Motor neuron (in vitro differentiated cells): ENCODE results near the gene ZNF408. TPM values are rescaled to one million over a fixed set of nuclear protein-coding genes. Genes with fewer than 3 reads are reported as not detected.
"Not testable (repeated sequence)": the region's sequence is repeated elsewhere in the genome, so short reads cannot be mapped to it uniquely, and the experiment has no call there.

Experiments
- ATAC-seq, 8 experiments: fragments of 200-7000 bp; cut with Tn5 transposase; replicated peaks in 6 of 8; 2 replicates each; pipeline ENCODE4 v1.8.0; 2021; ENCODE audit warnings: mild to moderate bottlenecking in 8 of 8, moderate library complexity in 8 of 8
- H3K27ac ChIP-seq, 2 donors: fragments of 250-450 bp; sonication (Bioruptor Pico); 2 replicates each; pipeline ENCODE4 v1.9.0; 2021; ENCODE audit warnings: antibody characterized with exemption in 2 of 2, mild to moderate bottlenecking in 2 of 2, moderate library complexity in 1 of 2
- H3K4me1 ChIP-seq, 2 donors: fragments of 250-450 bp; sonication (Bioruptor Pico); replicated peaks in 1 of 2; 2 replicates each; pipeline ENCODE4 v1.6.1; 2021; ENCODE audit warnings: antibody characterized with exemption in 2 of 2, mild to moderate bottlenecking in 2 of 2, moderate library complexity in 1 of 2
- H3K4me3 ChIP-seq, 5 donors: fragments of 250-450 bp; sonication (Bioruptor Pico); 2 replicates each; pipeline ENCODE4 v1.9.0; 2021; ENCODE audit warnings: antibody characterized with exemption in 5 of 5, mild to moderate bottlenecking in 5 of 5, moderate library complexity in 4 of 5
- WGBS, 10 experiments: fragments of 450-650 bp; shearing (Covaris generic); methylation state at CpG; one replicate each; pipeline ENCODE4 v1.0.0; 2022; 5-methylcytosine and 5-hydroxymethylcytosine counted together
- in situ Hi-C, 9 experiments: fragments of 400-800 bp; cut with MboI; loops; one replicate each; pipeline ENCODE4 v1.15.0; 2021; ENCODE audit warnings: low sequenced_read_pairs in 9 of 9, low pct_unique_long_range_greater_than_20kb in 2 of 9; ENCODE audit not compliant: unreplicated experiment in 9 of 9
- total RNA-seq, 8 experiments: library from RNA; unstranded; fragments of 300-600 nt; gene quantifications; 2 replicates each; pipeline versions ENCODE4 v1.2.3 to v1.2.4, GENCODE V29; 2022

ZNF408 gene
- total RNA-seq, 8 experiments from 2014 or later = 9.5 to 15.6 (median 12.8) TPM

- WGBS, 10 experiments = 67 to 92% (median 83%) methylated on average over 1 to 2 of the region's 7 CpGs; no CpG with 5 or more reads in 7 of the 10 experiments
- Histone ChIP-seq H3K27ac (no peak overlapping the region), H3K4me1 (peaks cover 9 to 15% of the 10 kb centered on the region in 2 donors), H3K4me3 (no peak overlapping the region)
- ATAC-seq = no peak
- in situ Hi-C loops = no loop called here
Observed at GRCh38 chr11:46694607-46695006, 6.2 kb upstream of the ZNF408 start.

- no peak for ATAC-seq
- no peak overlapping the region for H3K27ac ChIP-seq
- 70 to 100% (median 82%) methylated on average over 2 to 4 of the region's 12 CpGs; no CpG with 5 or more reads in 7 of the 10 experiments for WGBS, 10 experiments
Observed at GRCh38 chr11:46695345-46696211, 5.3 kb upstream of the ZNF408 start.

GRCh38 chr11:46696212-46696558 is 4.6 kb upstream of the ZNF408 start:
- H3K4me1 ChIP-seq = peaks cover 11 to 16% of the 10 kb centered on the region in 2 donors
- H3K4me3 ChIP-seq = no peak overlapping the region
- in situ Hi-C loops = no loop called here
- no peak overlapping the region for H3K27ac ChIP-seq
- ATAC-seq = no peak
- WGBS, 10 experiments = 80 to 98% (median 80%) methylated on average over 1 to 8 of the region's 11 CpGs; no CpG with 5 or more reads in 7 of the 10 experiments

More at GRCh38 chr11:46695345-46696211, 5.3 kb upstream of the ZNF408 start:
- in situ Hi-C loops = no loop called here
- H3K4me3 ChIP-seq = no peak overlapping the region
- H3K4me1 ChIP-seq = peaks cover 11 to 16% of the 10 kb centered on the region in 2 donors

GRCh38 chr11:46697303-46697702 is 3.5 kb upstream of the ZNF408 start:
- WGBS, 10 experiments = 36 to 60% methylated on average over 1 to 2 of the region's 3 CpGs; no CpG with 5 or more reads in 8 of the 10 experiments
- H3K4me3 ChIP-seq = no peak overlapping the region
- peaks cover 15 to 24% of the 10 kb centered on the region in 2 donors for H3K4me1 ChIP-seq
- peak in 1 of 8 experiments; percentile 51 for ATAC-seq
- in situ Hi-C loops = no loop called here
- no peak overlapping the region for H3K27ac ChIP-seq

GRCh38 chr11:46697723-46698122 is 3.1 kb upstream of the ZNF408 start:
- WGBS, 10 experiments = 0 to 40% (median 8%) methylated on average over 1 to 2 of the region's 2 CpGs; no CpG with 5 or more reads in 7 of the 10 experiments
- in situ Hi-C loops = no loop called here
- no peak overlapping the region for H3K27ac ChIP-seq
- peaks cover 15 to 24% of the 10 kb centered on the region in 2 donors for H3K4me1 ChIP-seq
- ATAC-seq = no peak
- H3K4me3 ChIP-seq = no peak overlapping the region

GRCh38 chr11:46698597-46698996 is 2.2 kb upstream of the ZNF408 start:
- no peak overlapping the region for H3K27ac ChIP-seq

GRCh38 chr11:46701078-46701654 is 335 bp downstream of the ZNF408 start:
- 0 to 7% (median 0%) methylated on average over 1 to 9 of the region's 29 CpGs; no CpG with 5 or more reads in 3 of the 10 experiments for WGBS, 10 experiments
- H3K4me1 ChIP-seq = peaks cover 15 to 24% of the 10 kb centered on the region in 2 donors
- ATAC-seq = peak in 3 of 8 experiments; percentile 3 to 5 (median 5)
- peak overlapping the region; percentile 61 to 93 (median 86) for H3K4me3 ChIP-seq
- in situ Hi-C loops = no loop called here
- H3K27ac ChIP-seq = peak overlapping the region; percentile 98

More at GRCh38 chr11:46698597-46698996, 2.2 kb upstream of the ZNF408 start:
- Histone ChIP-seq H3K4me1 (peaks cover 15 to 24% of the 10 kb centered on the region in 2 donors), H3K4me3 (no peak overlapping the region)
- WGBS, 10 experiments = 0% methylated on average over 1 of the region's 1 CpG; no CpG with 5 or more reads in 9 of the 10 experiments
- in situ Hi-C loops = no loop called here
- ATAC-seq = no peak

- H3K4me1 ChIP-seq = peaks cover 4 to 8% of the 10 kb centered on the region in 2 donors
- H3K4me3 ChIP-seq = no peak overlapping the region
- 90 to 93% methylated on average over 6 to 13 of the region's 31 CpGs; no CpG with 5 or more reads in 8 of the 10 experiments for WGBS, 10 experiments
- H3K27ac ChIP-seq = no peak overlapping the region
- no peak for ATAC-seq
- in situ Hi-C loops = no loop called here
Observed at GRCh38 chr11:46705070-46705688, 4.3 kb downstream of the ZNF408 start.

GRCh38 chr11:46706886-46707285 is 6.1 kb downstream of the ZNF408 start:
- no peak for ATAC-seq
- WGBS, 10 experiments = 70 to 100% (median 90%) methylated on average over 2 to 4 of the region's 7 CpGs; no CpG with 5 or more reads in 6 of the 10 experiments
- Histone ChIP-seq H3K4me1 (peaks cover 1 to 3% of the 10 kb centered on the region in 2 donors), H3K4me3 (no peak overlapping the region), H3K27ac (no peak overlapping the region)
- in situ Hi-C loops = no loop called here

- H3K4me1 ChIP-seq, H3K27ac ChIP-seq, ATAC-seq, H3K4me3 ChIP-seq, in situ Hi-C loops: not testable (repeated sequence)
- 14 to 93% (median 90%) methylated on average over 1 to 9 of the region's 9 CpGs; no CpG with 5 or more reads in 6 of the 10 experiments for WGBS, 10 experiments
Observed at GRCh38 chr11:46709351-46709750, 8.5 kb downstream of the ZNF408 start.

- 7 to 100% (median 70%) methylated on average over 1 to 5 of the region's 10 CpGs; no CpG with 5 or more reads in 3 of the 10 experiments for WGBS, 10 experiments
- Histone ChIP-seq H3K27ac (no peak overlapping the region), H3K4me3 (no peak overlapping the region), H3K4me1 (no peaks in the 10 kb centered on the region)
- ATAC-seq = peak in 2 of 8 experiments; percentile 83 to 86
- in situ Hi-C loops = no loop called here
Observed at GRCh38 chr11:46710821-46711269, 10.0 kb downstream of the ZNF408 start.

GRCh38 chr11:46711303-46711702 is 10.5 kb downstream of the ZNF408 start:
- H3K4me3 ChIP-seq = no peak overlapping the region
- WGBS, 10 experiments = 17 to 100% (median 71%) methylated on average over 1 to 4 of the region's 5 CpGs; no CpG with 5 or more reads in 5 of the 10 experiments
- H3K4me1 ChIP-seq = no peaks in the 10 kb centered on the region
- in situ Hi-C loops = no loop called here
- no peak overlapping the region for H3K27ac ChIP-seq
- peak in 2 of 8 experiments; percentile 16 to 38 for ATAC-seq
